Measurements from ENCODE around the gene BARX2. TPM values are rescaled to one million over a fixed set of nuclear protein-coding genes. Genes with fewer than 3 reads are reported as not detected.

Gene BARX2
- total and polyA plus RNA-seq, 7 donors = 1.8 to 6.0 TPM; not detected in 5

GRCh38 chr11:129451524-129451923 lies 75.9 kb downstream of the BARX2 start:
- intact Hi-C loops (cut with DNase I) = no loop called here
- ATAC-seq (no peak), DNase-seq (no peak)
- no peak overlapping the region for H3K4me3 ChIP-seq
- TF ChIP-seq CTCF (IDR thresholded peaks at IDR 0.05) = no peak
- no peaks in the 10 kb centered on the region for H3K4me1 ChIP-seq
- no peak overlapping the region for H3K27ac ChIP-seq
- peaks cover 0 to 2% (median 0%) of the 10 kb centered on the region in 3 donors for H3K27me3 ChIP-seq (ENCODE audit: insufficient read depth in 3 of 3, low read length in 2 of 3)
- no peaks in the 10 kb centered on the region for H3K36me3 ChIP-seq (ENCODE audit: insufficient read depth in 1 of 2, low read depth in 1 of 2)
- 66 to 71% (median 67%) methylated on average over 5 of the region's 5 CpGs for WGBS, 3 donors
- no peaks in the 10 kb centered on the region for H3K9me3 ChIP-seq

GRCh38 chr11:129453293-129453721 lies 77.7 kb downstream of the BARX2 start:
- intact Hi-C loops (cut with DNase I) = no loop called here
- no peak overlapping the region for H3K27ac ChIP-seq
- no peak overlapping the region for H3K4me3 ChIP-seq
- no peaks in the 10 kb centered on the region for H3K9me3 ChIP-seq
- DNase-seq = no peak
- peaks cover 0 to 2% (median 0%) of the 10 kb centered on the region in 3 donors for H3K27me3 ChIP-seq (ENCODE audit: insufficient read depth in 3 of 3, low read length in 2 of 3)
- no peaks in the 10 kb centered on the region for H3K36me3 ChIP-seq (ENCODE audit: insufficient read depth in 1 of 2, low read depth in 1 of 2)
- no peak for ATAC-seq
- H3K4me1 ChIP-seq = no peaks in the 10 kb centered on the region
- WGBS, 3 donors = 58 to 64% (median 64%) methylated on average over 6 of the region's 6 CpGs
- no peak for TF ChIP-seq CTCF (IDR thresholded peaks at IDR 0.05)

GRCh38 chr11:129455101-129455500 lies 79.5 kb downstream of the BARX2 start:
- TF ChIP-seq CTCF (IDR thresholded peaks at IDR 0.05) = no peak
- no peak overlapping the region for H3K4me3 ChIP-seq
- H3K9me3 ChIP-seq = no peaks in the 10 kb centered on the region
- ATAC-seq = no peak
- DNase-seq = no peak
- no peak overlapping the region for H3K27ac ChIP-seq
- H3K27me3 ChIP-seq (ENCODE audit: insufficient read depth in 3 of 3, low read length in 2 of 3) = peaks cover 0 to 4% (median 0%) of the 10 kb centered on the region in 3 donors
- intact Hi-C loops (cut with DNase I) = no loop called here
- 86 to 96% (median 88%) methylated on average over 4 of the region's 4 CpGs for WGBS, 3 donors
- H3K4me1 ChIP-seq = no peaks in the 10 kb centered on the region
- no peaks in the 10 kb centered on the region for H3K36me3 ChIP-seq (ENCODE audit: insufficient read depth in 1 of 2, low read depth in 1 of 2)

GRCh38 chr11:129455756-129456655 lies 80.4 kb downstream of the BARX2 start:
- no peak for DNase-seq
- Histone ChIP-seq H3K27me3 (ENCODE audit: insufficient read depth in 3 of 3, low read length in 2 of 3) (peaks cover 0 to 4% (median 0%) of the 10 kb centered on the region in 3 donors), H3K27ac (no peak overlapping the region), H3K9me3 (no peaks in the 10 kb centered on the region), H3K4me1 (no peaks in the 10 kb centered on the region), H3K36me3 (ENCODE audit: insufficient read depth in 1 of 2, low read depth in 1 of 2) (no peaks in the 10 kb centered on the region), H3K4me3 (no peak overlapping the region)
- WGBS, 3 donors = 59 to 69% (median 64%) methylated on average over 17 of the region's 17 CpGs
- intact Hi-C loops (cut with DNase I) = no loop called here
- TF ChIP-seq CTCF (IDR thresholded peaks at IDR 0.05) = no peak
- no peak for ATAC-seq

Data from psoas muscle (tissue), 8 donors.